HepG2 (cell line): ENCODE results near the gene HAPLN2. TPM values are rescaled to one million over a fixed set of nuclear protein-coding genes. Genes with fewer than 3 reads are reported as not detected.
A peak's percentile ranks its signal among the peaks of the same experiment; 100 is the strongest.

ENCODE experiments used
- MXD3 ChIP-seq: IDR thresholded peaks from 2 replicates; pipeline ENCODE4 v1.6.1; 2016; ENCODE audit warnings: mild to moderate bottlenecking, missing biosample characterization, missing genetic modification reagents
- PAF1 ChIP-seq: IDR thresholded peaks from 2 replicates; pipeline ENCODE4 v1.6.1; 2016; ENCODE audit warnings: missing genetic modification reagents, missing compliant biosample characterization
- PHB2 ChIP-seq: fragments of 450-650 bp; IDR thresholded peaks from 2 replicates; pipeline ENCODE4 v1.6.1; 2018; ENCODE audit not compliant: partially characterized antibody
- TEAD3 ChIP-seq: optimal IDR thresholded peaks from 2 replicates; pipeline ENCODE3; 2016; ENCODE audit warnings: borderline replicate concordance
- ZFP82 ChIP-seq: sonication (generic); formaldehyde crosslinking; IDR thresholded peaks from 2 replicates; pipeline ENCODE4 v1.5.1; 2020; ENCODE audit warnings: mild to moderate bottlenecking, missing genetic modification reagents, borderline replicate concordance
- ZNF33B ChIP-seq: sonication (generic); formaldehyde crosslinking; IDR thresholded peaks from 2 replicates; pipeline ENCODE4 v1.5.1; 2020; ENCODE audit warnings: mild to moderate bottlenecking, missing genetic modification reagents
- ZNF441 ChIP-seq: sonication (generic); formaldehyde crosslinking; IDR thresholded peaks from 2 replicates; pipeline ENCODE4 v1.7.0; 2021; ENCODE audit warnings: missing genetic modification reagents, borderline replicate concordance
- ZNF770 ChIP-seq: sonication (generic); formaldehyde crosslinking; IDR thresholded peaks from 2 replicates; pipeline ENCODE4 v1.5.0; 2020; ENCODE audit warnings: mild to moderate bottlenecking, missing genetic modification reagents
- ZNF775 ChIP-seq: sonication (generic); formaldehyde crosslinking; IDR thresholded peaks from 2 replicates; pipeline ENCODE4 v1.4.0; 2020; ENCODE audit warnings: missing genetic modification reagents, mild to moderate bottlenecking, moderate library complexity, borderline replicate concordance
- polyA plus RNA-seq, 8 experiments: library from polyadenylated mRNA; depleted of rRNA in 3 of 8; stranded (reverse) in 7 of 8; unstranded in 1 of 8; fragments of >200 nt; fragmentation: Illumina TruSeq in 4 of 8; extraction: Trizol in 4 of 8; gene quantifications; 2 replicates each; pipeline versions ENCODE4 v1.2.1 to v1.2.3, GENCODE V29; 2011 to 2016; ENCODE audit warnings: low read depth in 4 of 8, missing spikeins in 1 of 8, mixed read lengths in 1 of 8; ENCODE audit not compliant: insufficient read depth in 1 of 8
- total RNA-seq, 5 experiments: library from RNA; depleted of rRNA; stranded (reverse); fragments of >200 nt; fragmentation: Illumina TruSeq; extraction: Trizol; gene quantifications; 2 replicates each; pipeline ENCODE4 v1.2.3, GENCODE V29; 2016; ENCODE audit warnings: low read depth in 1 of 5
- TF ChIP-seq, protein P1 (sequence below), 2 experiments: sonication (generic) in 1 of 2; formaldehyde crosslinking in 1 of 2; IDR thresholded peaks; 2 replicates each; pipeline versions ENCODE4 v1.6.1 to v1.9.0; 2014 to 2022; ENCODE audit warnings: antibody characterized with exemption in 1 of 2, borderline replicate concordance in 1 of 2, inconsistent platforms in 1 of 2, low read depth in 1 of 2, missing genetic modification reagents in 1 of 2
- TF ChIP-seq, protein P2 (sequence below): sonication (generic); formaldehyde crosslinking; IDR thresholded peaks from 2 replicates; pipeline ENCODE4 v1.8.1; 2023; ENCODE audit warnings: mild to moderate bottlenecking, missing genetic modification reagents
- TF ChIP-seq, protein P3 (sequence below): IDR thresholded peaks from 2 replicates; pipeline ENCODE4 v1.6.1; 2016
- TF ChIP-seq, protein P4 (sequence below): sonication (generic); formaldehyde crosslinking; conservative IDR thresholded peaks from 2 replicates; pipeline ENCODE4 v1.8.0; 2022; ENCODE audit warnings: low read depth, missing genetic modification reagents

Gene HAPLN2
- total and polyA plus RNA-seq, 2 of the 13 experiments (the other 11 are each of a cell fraction or from before 2014, with no cell fraction given), result not detected

DNA sequence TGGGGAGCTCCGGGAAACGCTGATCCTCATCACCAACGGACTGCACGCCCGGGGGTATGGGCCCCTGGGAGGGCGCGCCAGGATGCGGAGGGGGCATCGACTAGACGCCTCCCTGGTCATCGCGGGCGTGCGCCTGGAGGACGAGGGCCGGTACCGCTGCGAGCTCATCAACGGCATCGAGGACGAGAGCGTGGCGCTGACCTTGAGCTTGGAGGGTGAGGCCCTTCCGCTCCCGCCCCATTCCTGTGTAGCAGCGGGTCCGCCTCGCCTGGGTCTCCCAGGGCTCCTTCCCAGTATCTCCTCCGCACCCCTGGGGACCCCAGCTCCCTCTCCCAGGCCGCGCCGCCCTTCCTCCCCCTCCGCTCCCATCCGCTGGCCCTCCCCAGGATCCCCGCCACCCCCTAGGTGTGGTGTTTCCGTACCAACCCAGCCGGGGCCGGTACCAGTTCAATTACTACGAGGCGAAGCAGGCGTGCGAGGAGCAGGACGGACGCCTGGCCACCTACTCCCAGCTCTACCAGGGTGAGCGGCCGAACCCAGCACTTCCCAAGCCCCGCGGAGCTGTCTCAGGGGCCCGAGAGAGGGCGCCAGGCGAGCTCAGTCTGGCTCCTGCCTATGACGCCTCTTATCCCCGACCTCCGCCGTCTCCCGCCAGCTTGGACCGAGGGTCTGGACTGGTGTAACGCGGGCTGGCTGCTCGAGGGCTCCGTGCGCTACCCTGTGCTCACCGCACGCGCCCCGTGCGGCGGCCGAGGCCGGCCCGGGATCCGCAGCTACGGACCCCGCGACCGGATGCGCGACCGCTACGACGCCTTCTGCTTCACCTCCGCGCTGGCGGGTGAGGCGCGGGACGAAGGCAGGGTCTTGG, 5.0 kb downstream of the HAPLN2 start (continued):
- TF ChIP-seq, protein P1, sequence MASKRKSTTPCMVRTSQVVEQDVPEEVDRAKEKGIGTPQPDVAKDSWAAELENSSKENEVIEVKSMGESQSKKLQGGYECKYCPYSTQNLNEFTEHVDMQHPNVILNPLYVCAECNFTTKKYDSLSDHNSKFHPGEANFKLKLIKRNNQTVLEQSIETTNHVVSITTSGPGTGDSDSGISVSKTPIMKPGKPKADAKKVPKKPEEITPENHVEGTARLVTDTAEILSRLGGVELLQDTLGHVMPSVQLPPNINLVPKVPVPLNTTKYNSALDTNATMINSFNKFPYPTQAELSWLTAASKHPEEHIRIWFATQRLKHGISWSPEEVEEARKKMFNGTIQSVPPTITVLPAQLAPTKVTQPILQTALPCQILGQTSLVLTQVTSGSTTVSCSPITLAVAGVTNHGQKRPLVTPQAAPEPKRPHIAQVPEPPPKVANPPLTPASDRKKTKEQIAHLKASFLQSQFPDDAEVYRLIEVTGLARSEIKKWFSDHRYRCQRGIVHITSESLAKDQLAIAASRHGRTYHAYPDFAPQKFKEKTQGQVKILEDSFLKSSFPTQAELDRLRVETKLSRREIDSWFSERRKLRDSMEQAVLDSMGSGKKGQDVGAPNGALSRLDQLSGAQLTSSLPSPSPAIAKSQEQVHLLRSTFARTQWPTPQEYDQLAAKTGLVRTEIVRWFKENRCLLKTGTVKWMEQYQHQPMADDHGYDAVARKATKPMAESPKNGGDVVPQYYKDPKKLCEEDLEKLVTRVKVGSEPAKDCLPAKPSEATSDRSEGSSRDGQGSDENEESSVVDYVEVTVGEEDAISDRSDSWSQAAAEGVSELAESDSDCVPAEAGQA (IDR thresholded peaks at IDR 0.05; ENCODE audit: low read depth), result no peak
- TF ChIP-seq, protein P1 (CRISPR knock-in tag; IDR thresholded peaks at IDR 0.05; ENCODE audit: borderline replicate concordance), result no peak
- no peak for TF ChIP-seq MXD3 (CRISPR knock-in tag)
- TF ChIP-seq PHB2, result no peak
- TF ChIP-seq ZNF441 (CRISPR knock-in tag), result no peak
- TF ChIP-seq ZNF770 (CRISPR knock-in tag), result no peak
- no peak for TF ChIP-seq ZFP82
- no peak for TF ChIP-seq PAF1
- TF ChIP-seq TEAD3, result no peak
- no peak for TF ChIP-seq ZNF33B (CRISPR knock-in tag)
- TF ChIP-seq, protein P2, sequence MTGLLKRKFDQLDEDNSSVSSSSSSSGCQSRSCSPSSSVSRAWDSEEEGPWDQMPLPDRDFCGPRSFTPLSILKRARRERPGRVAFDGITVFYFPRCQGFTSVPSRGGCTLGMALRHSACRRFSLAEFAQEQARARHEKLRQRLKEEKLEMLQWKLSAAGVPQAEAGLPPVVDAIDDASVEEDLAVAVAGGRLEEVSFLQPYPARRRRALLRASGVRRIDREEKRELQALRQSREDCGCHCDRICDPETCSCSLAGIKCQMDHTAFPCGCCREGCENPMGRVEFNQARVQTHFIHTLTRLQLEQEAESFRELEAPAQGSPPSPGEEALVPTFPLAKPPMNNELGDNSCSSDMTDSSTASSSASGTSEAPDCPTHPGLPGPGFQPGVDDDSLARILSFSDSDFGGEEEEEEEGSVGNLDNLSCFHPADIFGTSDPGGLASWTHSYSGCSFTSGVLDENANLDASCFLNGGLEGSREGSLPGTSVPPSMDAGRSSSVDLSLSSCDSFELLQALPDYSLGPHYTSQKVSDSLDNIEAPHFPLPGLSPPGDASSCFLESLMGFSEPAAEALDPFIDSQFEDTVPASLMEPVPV (CRISPR knock-in tag), result 0 out of 2 replicates have a peak, but pooled peaks have one; percentile 45
- TF ChIP-seq, protein P3, sequence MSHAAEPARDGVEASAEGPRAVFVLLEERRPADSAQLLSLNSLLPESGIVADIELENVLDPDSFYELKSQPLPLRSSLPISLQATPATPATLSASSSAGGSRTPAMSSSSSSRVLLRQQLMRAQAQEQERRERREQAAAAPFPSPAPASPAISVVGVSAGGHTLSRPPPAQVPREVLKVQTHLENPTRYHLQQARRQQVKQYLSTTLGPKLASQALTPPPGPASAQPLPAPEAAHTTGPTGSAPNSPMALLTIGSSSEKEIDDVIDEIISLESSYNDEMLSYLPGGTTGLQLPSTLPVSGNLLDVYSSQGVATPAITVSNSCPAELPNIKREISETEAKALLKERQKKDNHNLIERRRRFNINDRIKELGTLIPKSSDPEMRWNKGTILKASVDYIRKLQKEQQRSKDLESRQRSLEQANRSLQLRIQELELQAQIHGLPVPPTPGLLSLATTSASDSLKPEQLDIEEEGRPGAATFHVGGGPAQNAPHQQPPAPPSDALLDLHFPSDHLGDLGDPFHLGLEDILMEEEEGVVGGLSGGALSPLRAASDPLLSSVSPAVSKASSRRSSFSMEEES (CRISPR knock-in tag), result 0 out of 2 replicates have a peak, but pooled peaks have one; percentile 12
- TF ChIP-seq, protein P4, sequence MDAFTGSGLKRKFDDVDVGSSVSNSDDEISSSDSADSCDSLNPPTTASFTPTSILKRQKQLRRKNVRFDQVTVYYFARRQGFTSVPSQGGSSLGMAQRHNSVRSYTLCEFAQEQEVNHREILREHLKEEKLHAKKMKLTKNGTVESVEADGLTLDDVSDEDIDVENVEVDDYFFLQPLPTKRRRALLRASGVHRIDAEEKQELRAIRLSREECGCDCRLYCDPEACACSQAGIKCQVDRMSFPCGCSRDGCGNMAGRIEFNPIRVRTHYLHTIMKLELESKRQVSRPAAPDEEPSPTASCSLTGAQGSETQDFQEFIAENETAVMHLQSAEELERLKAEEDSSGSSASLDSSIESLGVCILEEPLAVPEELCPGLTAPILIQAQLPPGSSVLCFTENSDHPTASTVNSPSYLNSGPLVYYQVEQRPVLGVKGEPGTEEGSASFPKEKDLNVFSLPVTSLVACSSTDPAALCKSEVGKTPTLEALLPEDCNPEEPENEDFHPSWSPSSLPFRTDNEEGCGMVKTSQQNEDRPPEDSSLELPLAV, result no peak
- TF ChIP-seq ZNF775 (CRISPR knock-in tag), result no peak
